Renal pelvis (tissue), 3 donors: ENCODE data around the gene CXCL14. TPM values are rescaled to one million over a fixed set of nuclear protein-coding genes. Genes with fewer than 3 reads are reported as not detected.

Experiments used
- polyA plus RNA-seq, 3 donors: library from polyadenylated mRNA; unstranded; fragments of 120-200 nt; gene quantifications; one replicate each; pipeline ENCODE4 v1.2.1, GENCODE V29; 2013; ENCODE audit not compliant: insufficient read length in 3 of 3

The CXCL14 gene
- polyA plus RNA-seq, 3 donors, result 25.9 to 34.1 (median 25.9) TPM

Other genes starting within 250 kb of the CXCL14 start
- gene MACROH2A1, start 179.8 kb downstream of the CXCL14 start, polyA plus RNA-seq, result 100 to 1,000 TPM; 225 to 249 (median 225) TPM
- gene DCANP1, start 131.6 kb downstream of the CXCL14 start, polyA plus RNA-seq, result under 1 TPM in 2 of 3 donors, not detected in 1; 0.09 to 0.31 TPM
- gene TIFAB, start 126.6 kb downstream of the CXCL14 start, polyA plus RNA-seq, result under 1 TPM; 0.04 to 0.23 (median 0.16) TPM
- not detected for gene NEUROG1, start 43.0 kb downstream of the CXCL14 start, polyA plus RNA-seq